HCT116 (cell line): Measurements from ENCODE around the gene H6PD. TPM values are rescaled to one million over a fixed set of nuclear protein-coding genes. Genes with fewer than 3 reads are reported as not detected.

Source experiments
- ATAC-seq: fragments of 200-7000 bp; cut with Tn5 transposase; 2 replicates; pipeline ENCODE4 v1.9.1; 2020; ENCODE audit warnings: mild to moderate bottlenecking, moderate library complexity
- BruUV-seq: library from RNA; stranded (reverse); fragments of 400-500 nt; replicated peaks from 2 replicates; lab custom pipeline; 2021; lab: Mats Ljungman, UMichigan
- CTCF ChIA-PET: fragments of 300-600 bp; sonication (Branson Sonifier 250); formaldehyde crosslinking; loops from one replicate; lab custom pipeline; 2021; ENCODE audit warnings: antibody characterized with exemption; lab: Charles Lee
- POLR2A ChIA-PET: fragments of 300-600, 350-600 bp; sonication (Branson Sonifier 250); formaldehyde crosslinking; loops from one replicate; lab custom pipeline; 2021; ENCODE audit warnings: antibody characterized with exemption; lab: Charles Lee
- RAD21 ChIA-PET, 2 experiments: fragments of 300-600 bp; sonication (Branson Sonifier 250); formaldehyde crosslinking; loops; one replicate each; lab custom pipeline; 2023; ENCODE audit warnings: low total read pairs in 2 of 2; ENCODE audit not compliant: uncharacterized antibody in 2 of 2, unreplicated experiment in 2 of 2, low non-redundant PET in 1 of 2; lab: Charles Lee
- DNase-seq: peaks from one replicate; pipeline ENCODE4 v3.0.0-alpha.2; 2010; ENCODE audit warnings: low read depth, low spot score
- H2AFZ ChIP-seq: fragments of 200-600 bp; shearing (Covaris generic), sonication (generic); 2 replicates; pipeline ENCODE4 v1.6.1; 2017; ENCODE audit warnings: low read depth, mixed run types, mixed read lengths, antibody characterized with exemption, low read length; ENCODE audit not compliant: poor library complexity, severe bottlenecking
- H3K27ac ChIP-seq: 2 replicates; pipeline ENCODE4 v1.5.1; 2012; ENCODE audit warnings: low read depth, low read length
- H3K27me3 ChIP-seq: fragments of 200-600 bp; sonication (generic); 2 replicates; pipeline ENCODE4 v1.6.1; 2016; ENCODE audit warnings: mixed run types, low read length, mixed read lengths; ENCODE audit not compliant: insufficient read depth
- H3K36me3 ChIP-seq, 2 experiments: fragments of 200-500 bp in 1 of 2; fragments of 200-600 bp in 1 of 2; sonication (Bioruptor generic) in 1 of 2; sonication (generic) in 1 of 2; 2 replicates each; pipeline versions ENCODE4 v1.5.1 to v1.6.1; 2014 to 2016; ENCODE audit warnings: low read length in 2 of 2, inconsistent platforms in 1 of 2, mixed read lengths in 1 of 2, mixed run types in 1 of 2; ENCODE audit not compliant: insufficient read depth in 2 of 2, control insufficient read depth in 1 of 2
- H3K4me1 ChIP-seq, 2 experiments: fragments of 200-600 bp in 1 of 2; sonication (generic) in 1 of 2; 2 replicates each; pipeline versions ENCODE4 v1.5.1 to v1.6.1; 2012 to 2017; ENCODE audit warnings: low read length in 2 of 2, inconsistent platforms in 1 of 2, mild to moderate bottlenecking in 1 of 2, mixed read lengths in 1 of 2, mixed run types in 1 of 2, moderate library complexity in 1 of 2; ENCODE audit not compliant: insufficient read depth in 2 of 2, control insufficient read depth in 1 of 2
- H3K4me2 ChIP-seq: fragments of 200-600 bp; sonication (generic); 2 replicates; pipeline ENCODE4 v1.6.1; 2017; ENCODE audit warnings: mixed run types, low read length, mixed read lengths
- H3K4me3 ChIP-seq, 2 experiments: fragments of 200-600 bp in 1 of 2; sonication (generic) in 1 of 2; replicated peaks in 1 of 2; 2 replicates each; pipeline ENCODE4 v1.5.1; 2011 to 2016; ENCODE audit warnings: low read length in 2 of 2, control low read depth in 1 of 2, low read depth in 1 of 2, mild to moderate bottlenecking in 1 of 2, mixed read lengths in 1 of 2, mixed run types in 1 of 2
- H3K79me2 ChIP-seq: fragments of 200-600 bp; sonication (generic); 2 replicates; pipeline ENCODE4 v1.6.1; 2017; ENCODE audit warnings: mild to moderate bottlenecking, mixed run types, low read length, moderate library complexity, mixed read lengths; ENCODE audit not compliant: insufficient read depth
- H3K9ac ChIP-seq: fragments of 200-600 bp; sonication (generic); 2 replicates; pipeline ENCODE4 v1.6.1; 2016; ENCODE audit warnings: low read length, mixed read lengths
- H3K9me2 ChIP-seq: fragments of 200-600 bp; sonication (generic), shearing (Covaris generic); 2 replicates; pipeline ENCODE4 v1.6.1; 2017; ENCODE audit warnings: mixed run types, mild to moderate bottlenecking, moderate library complexity; ENCODE audit not compliant: insufficient read depth
- H3K9me3 ChIP-seq, 2 experiments: fragments of 200-500 bp in 1 of 2; fragments of 200-600 bp in 1 of 2; sonication (Bioruptor generic) in 1 of 2; sonication (generic) in 1 of 2; 2 replicates each; pipeline ENCODE4 v1.6.1; 2014 to 2017; ENCODE audit warnings: low read length in 2 of 2, mixed read lengths in 2 of 2, inconsistent platforms in 1 of 2, low read depth in 1 of 2, mild to moderate bottlenecking in 1 of 2, mixed run types in 1 of 2, moderate library complexity in 1 of 2; ENCODE audit not compliant: control insufficient read depth in 1 of 2, insufficient read depth in 1 of 2
- H4K20me1 ChIP-seq: fragments of 200-600 bp; sonication (generic), shearing (Covaris generic); 2 replicates; pipeline ENCODE4 v1.6.1; 2017; ENCODE audit warnings: mixed run types, mild to moderate bottlenecking, moderate library complexity; ENCODE audit not compliant: insufficient read depth
- ATF3 ChIP-seq: IDR thresholded peaks from 2 replicates; pipeline ENCODE4 v1.6.1; 2012
- CBX3 ChIP-seq: IDR thresholded peaks from 2 replicates; pipeline ENCODE4 v1.6.1; 2012; ENCODE audit warnings: low read depth
- CEBPB ChIP-seq: IDR thresholded peaks from 2 replicates; pipeline ENCODE4 v1.6.1; 2012; ENCODE audit warnings: low read depth
- EGR1 ChIP-seq: IDR thresholded peaks from 2 replicates; pipeline ENCODE4 v1.6.1; 2012; ENCODE audit warnings: low read depth
- ELF1 ChIP-seq: IDR thresholded peaks from 2 replicates; pipeline ENCODE4 v1.6.1; 2012; ENCODE audit warnings: low read depth, borderline replicate concordance
- EZH2 ChIP-seq: fragments of 200-600 bp; sonication (generic); IDR thresholded peaks from 2 replicates; pipeline ENCODE4 v1.6.1; 2017; ENCODE audit warnings: antibody characterized with exemption, mixed run types
- EZH2phosphoT487 ChIP-seq: fragments of 200-600 bp; IDR thresholded peaks from 2 replicates; pipeline ENCODE4 v1.6.1; 2018; ENCODE audit warnings: antibody characterized with exemption, borderline replicate concordance
- JUND ChIP-seq: IDR thresholded peaks from 2 replicates; pipeline ENCODE4 v1.6.1; 2012
- MAX ChIP-seq: IDR thresholded peaks from 2 replicates; pipeline ENCODE4 v1.6.1; 2012
- POLR2A ChIP-seq: IDR thresholded peaks from 2 replicates; pipeline ENCODE4 v1.7.0; 2011; ENCODE audit warnings: borderline replicate concordance; ENCODE audit not compliant: insufficient read depth, insufficient read length; ENCODE audit errors: extremely low read depth
- POLR2AphosphoS5 ChIP-seq: IDR thresholded peaks from 2 replicates; pipeline ENCODE4 v1.6.1; 2011; ENCODE audit warnings: mild to moderate bottlenecking, low read depth, low read length, moderate library complexity
- RAD21 ChIP-seq: IDR thresholded peaks from 2 replicates; pipeline ENCODE4 v1.6.1; 2012; ENCODE audit warnings: low read depth, mild to moderate bottlenecking
- SIN3A ChIP-seq: IDR thresholded peaks from 2 replicates; pipeline ENCODE4 v1.6.1; 2012; ENCODE audit warnings: low read depth
- SP1 ChIP-seq: IDR thresholded peaks from 2 replicates; pipeline ENCODE4 v1.6.1; 2012; ENCODE audit warnings: low read depth
- YY1 ChIP-seq: IDR thresholded peaks from 2 replicates; pipeline ENCODE4 v1.6.1; 2011; ENCODE audit warnings: low read length, low read depth, moderate library complexity, mild to moderate bottlenecking; ENCODE audit not compliant: insufficient replicate concordance; ENCODE audit errors: extremely low read depth
- ZFX ChIP-seq: fragments of 450-650 bp; IDR thresholded peaks from 2 replicates; pipeline ENCODE4 v1.6.1; 2017
- intact Hi-C: fragments of 100-400 bp; cut with micrococcal nuclease; formaldehyde crosslinking; loops from 2 replicates; pipeline ENCODE4 v1.10.0; 2022
- total RNA-seq: library from RNA; stranded (reverse); gene quantifications from one replicate; pipeline ENCODE4 v1.2.1, GENCODE V29; 2021; ENCODE audit not compliant: unreplicated experiment
- TF ChIP-seq, protein P1 (sequence below): IDR thresholded peaks from 2 replicates; pipeline ENCODE4 v1.6.1; 2012; ENCODE audit warnings: low read depth

Gene H6PD
- total RNA-seq, 1 experiment from 2014 or later = 16.2 TPM

DNA sequence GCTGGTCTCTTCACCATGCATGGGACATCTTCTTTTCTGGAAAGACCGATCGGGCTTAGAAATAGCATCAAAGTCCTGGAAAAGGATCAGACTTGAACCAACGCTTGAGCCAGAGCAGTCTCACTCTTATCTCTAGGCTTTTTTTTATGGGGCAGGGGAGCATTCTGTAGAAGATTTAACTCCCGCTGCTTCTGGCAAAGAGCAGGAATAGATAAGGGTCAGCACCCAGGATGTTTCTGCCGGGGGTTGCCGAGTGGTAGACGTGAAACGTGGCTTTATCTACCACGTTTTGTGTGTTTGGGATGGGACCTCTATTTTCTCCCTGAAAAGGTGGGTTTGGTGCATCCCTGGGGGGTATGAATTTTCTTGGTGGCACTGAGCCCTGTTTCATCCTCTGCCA lies 76.9 kb downstream of the H6PD start:
- Histone ChIP-seq H4K20me1 (no peaks in the 10 kb centered on the region), H3K9me2 (no peaks in the 10 kb centered on the region), H3K4me3 (no peak overlapping the region), H3K4me1 (peaks cover 10 to 16% of the 10 kb centered on the region in 2 experiments), H2AFZ (no peak overlapping the region), H3K27ac (no peak overlapping the region), H3K36me3 (no peaks in the 10 kb centered on the region), H3K9ac (no peak overlapping the region), H3K4me2 (no peak overlapping the region), H3K27me3 (no peaks in the 10 kb centered on the region), H3K79me2 (peaks cover 60% of the 10 kb centered on the region), H3K9me3 (no peaks in the 10 kb centered on the region)
- no TSS peak for BruUV-seq
- intact Hi-C loops = no loop called here
- ChIA-PET POLR2A (no interaction called here), CTCF (no interaction called here), RAD21 (no interaction called here)
- DNase-seq (no peak), ATAC-seq (no peak)
- TF ChIP-seq EGR1 = no peak
- TF ChIP-seq ELF1 = no peak
- no peak for TF ChIP-seq JUND
- no peak for TF ChIP-seq SIN3A
- no peak for TF ChIP-seq MAX
- TF ChIP-seq YY1 = no peak
- TF ChIP-seq, all 23 proteins: peak for 0

GRCh38 chr1:9312168-9312720 lies 77.7 kb downstream of the H6PD start:
- H3K4me1 ChIP-seq = peaks cover 12 to 23% of the 10 kb centered on the region in 2 experiments
- H3K4me3 ChIP-seq = no peak overlapping the region
- H3K79me2 ChIP-seq = peaks cover 65% of the 10 kb centered on the region
- POLR2A ChIA-PET = no interaction called here
- no TSS peak for BruUV-seq
- no peak for ATAC-seq
- TF ChIP-seq JUND (no peak), MAX (no peak), ELF1 (no peak), POLR2AphosphoS5 (no peak), SP1 (no peak), EGR1 (no peak), ZFX (no peak), EZH2phosphoT487 (no peak), EZH2 (no peak), RAD21 (no peak), ATF3 (no peak), CBX3 (no peak), CEBPB (no peak), YY1 (no peak), POLR2A (no peak), SIN3A (no peak)
- TF ChIP-seq, protein P1, sequence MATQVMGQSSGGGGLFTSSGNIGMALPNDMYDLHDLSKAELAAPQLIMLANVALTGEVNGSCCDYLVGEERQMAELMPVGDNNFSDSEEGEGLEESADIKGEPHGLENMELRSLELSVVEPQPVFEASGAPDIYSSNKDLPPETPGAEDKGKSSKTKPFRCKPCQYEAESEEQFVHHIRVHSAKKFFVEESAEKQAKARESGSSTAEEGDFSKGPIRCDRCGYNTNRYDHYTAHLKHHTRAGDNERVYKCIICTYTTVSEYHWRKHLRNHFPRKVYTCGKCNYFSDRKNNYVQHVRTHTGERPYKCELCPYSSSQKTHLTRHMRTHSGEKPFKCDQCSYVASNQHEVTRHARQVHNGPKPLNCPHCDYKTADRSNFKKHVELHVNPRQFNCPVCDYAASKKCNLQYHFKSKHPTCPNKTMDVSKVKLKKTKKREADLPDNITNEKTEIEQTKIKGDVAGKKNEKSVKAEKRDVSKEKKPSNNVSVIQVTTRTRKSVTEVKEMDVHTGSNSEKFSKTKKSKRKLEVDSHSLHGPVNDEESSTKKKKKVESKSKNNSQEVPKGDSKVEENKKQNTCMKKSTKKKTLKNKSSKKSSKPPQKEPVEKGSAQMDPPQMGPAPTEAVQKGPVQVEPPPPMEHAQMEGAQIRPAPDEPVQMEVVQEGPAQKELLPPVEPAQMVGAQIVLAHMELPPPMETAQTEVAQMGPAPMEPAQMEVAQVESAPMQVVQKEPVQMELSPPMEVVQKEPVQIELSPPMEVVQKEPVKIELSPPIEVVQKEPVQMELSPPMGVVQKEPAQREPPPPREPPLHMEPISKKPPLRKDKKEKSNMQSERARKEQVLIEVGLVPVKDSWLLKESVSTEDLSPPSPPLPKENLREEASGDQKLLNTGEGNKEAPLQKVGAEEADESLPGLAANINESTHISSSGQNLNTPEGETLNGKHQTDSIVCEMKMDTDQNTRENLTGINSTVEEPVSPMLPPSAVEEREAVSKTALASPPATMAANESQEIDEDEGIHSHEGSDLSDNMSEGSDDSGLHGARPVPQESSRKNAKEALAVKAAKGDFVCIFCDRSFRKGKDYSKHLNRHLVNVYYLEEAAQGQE = no peak
- TF ChIP-seq, all 23 proteins: peak for 0
- Histone ChIP-seq H3K9me3 (no peaks in the 10 kb centered on the region), H3K27ac (no peak overlapping the region), H3K9me2 (no peaks in the 10 kb centered on the region), H3K27me3 (no peaks in the 10 kb centered on the region), H2AFZ (no peak overlapping the region), H4K20me1 (no peaks in the 10 kb centered on the region), H3K36me3 (no peaks in the 10 kb centered on the region), H3K4me2 (no peak overlapping the region), H3K9ac (no peak overlapping the region)
- RAD21 ChIA-PET = no interaction called here
- CTCF ChIA-PET = no interaction called here
- intact Hi-C loops = no loop called here
- DNase-seq = no peak
